WERI-Rb-1 (cell line): Measurements from ENCODE around the gene ATP6V1C2.

Experiments used
- DNase-seq: peaks from one replicate; pipeline ENCODE4 v3.0.0-alpha.2; 2020
- H3K27ac ChIP-seq: fragments of 250-450 bp; sonication (Bioruptor Pico); 2 replicates; pipeline ENCODE4 v1.5.1; 2020; ENCODE audit warnings: mild to moderate bottlenecking, moderate library complexity
- H3K27me3 ChIP-seq: fragments of 250-450 bp; sonication (Bioruptor Pico); 2 replicates; pipeline ENCODE4 v1.5.1; 2021; ENCODE audit warnings: mild to moderate bottlenecking, low read depth, moderate library complexity; ENCODE audit not compliant: insufficient read depth, severe bottlenecking
- H3K36me3 ChIP-seq: fragments of 250-450 bp; sonication (Bioruptor Pico); 2 replicates; pipeline ENCODE4 v1.5.1; 2020; ENCODE audit warnings: mild to moderate bottlenecking, moderate library complexity
- H3K4me3 ChIP-seq: 2 replicates; pipeline ENCODE4 v1.5.1; 2011; ENCODE audit warnings: low read depth, mild to moderate bottlenecking, control low read depth, low read length
- H3K9me3 ChIP-seq: fragments of 250-450 bp; sonication (Bioruptor Pico); 2 replicates; pipeline ENCODE4 v1.5.1; 2021; ENCODE audit warnings: mild to moderate bottlenecking, moderate library complexity; ENCODE audit not compliant: severe bottlenecking
- TF ChIP-seq, protein P1 (sequence below): IDR thresholded peaks from 2 replicates; pipeline ENCODE4 v1.5.1; 2011; ENCODE audit warnings: low read depth, mild to moderate bottlenecking, control low read depth, inconsistent platforms, low read length

Gene ATP6V1C2, protein sequence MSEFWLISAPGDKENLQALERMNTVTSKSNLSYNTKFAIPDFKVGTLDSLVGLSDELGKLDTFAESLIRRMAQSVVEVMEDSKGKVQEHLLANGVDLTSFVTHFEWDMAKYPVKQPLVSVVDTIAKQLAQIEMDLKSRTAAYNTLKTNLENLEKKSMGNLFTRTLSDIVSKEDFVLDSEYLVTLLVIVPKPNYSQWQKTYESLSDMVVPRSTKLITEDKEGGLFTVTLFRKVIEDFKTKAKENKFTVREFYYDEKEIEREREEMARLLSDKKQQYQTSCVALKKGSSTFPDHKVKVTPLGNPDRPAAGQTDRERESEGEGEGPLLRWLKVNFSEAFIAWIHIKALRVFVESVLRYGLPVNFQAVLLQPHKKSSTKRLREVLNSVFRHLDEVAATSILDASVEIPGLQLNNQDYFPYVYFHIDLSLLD

DNA sequence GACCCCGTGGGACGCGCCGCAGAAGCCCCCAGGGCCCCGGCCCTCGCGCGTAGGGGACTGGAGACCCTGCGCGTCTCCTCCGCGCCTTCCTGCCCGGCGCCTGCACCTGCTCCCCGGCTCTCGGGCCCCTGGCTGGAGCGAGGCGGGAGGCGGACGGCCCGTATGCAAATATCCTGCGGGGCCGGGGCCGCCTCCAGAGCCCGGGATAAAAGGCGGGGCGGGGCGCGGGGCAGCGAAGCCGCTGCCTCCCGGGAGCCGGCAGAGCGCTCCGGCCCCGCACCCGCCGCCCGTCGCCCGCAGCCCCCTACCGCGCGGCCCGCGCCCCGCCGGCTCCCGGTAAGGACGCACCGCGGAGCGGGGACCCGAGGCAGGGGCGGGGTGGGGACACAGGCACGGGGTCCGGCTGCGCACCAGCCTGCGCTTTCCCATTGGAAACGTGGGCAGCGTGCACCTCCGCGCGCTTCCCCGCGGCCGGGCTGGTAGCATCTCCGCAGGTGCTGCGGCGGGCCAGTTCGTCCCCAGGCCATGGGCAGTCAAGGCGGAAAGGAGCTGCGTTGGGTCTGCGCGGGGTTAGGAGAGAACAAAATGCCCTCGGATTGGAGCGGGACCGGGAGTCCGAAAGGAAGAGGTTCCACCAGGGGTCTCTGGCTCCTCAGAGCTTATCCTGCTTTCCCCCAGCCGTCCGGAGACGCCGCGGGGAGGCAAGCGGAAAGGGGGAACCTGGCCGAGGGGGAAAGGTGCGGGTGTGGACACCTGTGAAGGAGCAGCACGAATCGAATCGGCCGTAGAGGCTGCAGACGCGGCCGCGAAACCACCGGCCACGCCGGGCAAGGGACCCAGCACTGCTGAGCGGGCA is at the start of gene ATP6V1C2:
ATP6V1C2 (plus strand) TSS at position 235 of the 856 bp plus-strand sequence. CDS start 1,220 bp downstream, outside the sequence.
- peaks cover 25% of the 10 kb centered on the region for H3K27me3 ChIP-seq

DNA sequence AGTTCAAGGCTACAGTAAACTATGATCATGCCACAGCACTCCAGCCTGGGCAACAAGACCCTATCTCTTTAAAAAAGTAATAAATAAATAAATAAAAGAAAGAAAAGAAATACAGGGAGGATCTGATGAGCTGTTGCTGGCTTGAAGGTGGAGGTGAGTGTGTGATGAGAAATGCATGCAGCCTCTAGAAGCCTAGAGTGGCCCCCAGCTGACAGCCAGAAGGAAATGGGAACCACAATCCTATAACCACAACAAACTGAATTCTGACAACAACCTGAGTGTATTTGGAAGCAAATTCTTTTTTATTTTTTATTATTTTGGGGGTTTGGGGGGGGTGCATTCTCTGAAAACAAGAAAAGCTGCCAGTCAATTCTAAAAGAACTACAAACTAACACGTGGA is 46.3 kb upstream of the ATP6V1C2 start:
- Histone ChIP-seq H3K27ac (no peak overlapping the region), H3K36me3 (peaks cover 30% of the 10 kb centered on the region)

More for the DNA sequence above, at the start of gene ATP6V1C2:
- TF ChIP-seq, protein P1, sequence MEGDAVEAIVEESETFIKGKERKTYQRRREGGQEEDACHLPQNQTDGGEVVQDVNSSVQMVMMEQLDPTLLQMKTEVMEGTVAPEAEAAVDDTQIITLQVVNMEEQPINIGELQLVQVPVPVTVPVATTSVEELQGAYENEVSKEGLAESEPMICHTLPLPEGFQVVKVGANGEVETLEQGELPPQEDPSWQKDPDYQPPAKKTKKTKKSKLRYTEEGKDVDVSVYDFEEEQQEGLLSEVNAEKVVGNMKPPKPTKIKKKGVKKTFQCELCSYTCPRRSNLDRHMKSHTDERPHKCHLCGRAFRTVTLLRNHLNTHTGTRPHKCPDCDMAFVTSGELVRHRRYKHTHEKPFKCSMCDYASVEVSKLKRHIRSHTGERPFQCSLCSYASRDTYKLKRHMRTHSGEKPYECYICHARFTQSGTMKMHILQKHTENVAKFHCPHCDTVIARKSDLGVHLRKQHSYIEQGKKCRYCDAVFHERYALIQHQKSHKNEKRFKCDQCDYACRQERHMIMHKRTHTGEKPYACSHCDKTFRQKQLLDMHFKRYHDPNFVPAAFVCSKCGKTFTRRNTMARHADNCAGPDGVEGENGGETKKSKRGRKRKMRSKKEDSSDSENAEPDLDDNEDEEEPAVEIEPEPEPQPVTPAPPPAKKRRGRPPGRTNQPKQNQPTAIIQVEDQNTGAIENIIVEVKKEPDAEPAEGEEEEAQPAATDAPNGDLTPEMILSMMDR: 0 out of 2 replicates have a peak, but pooled peaks have one; percentile 21
- peak; percentile 65 for DNase-seq
- Histone ChIP-seq H3K9me3 (no peaks in the 10 kb centered on the region), H3K4me3 (peak within 1 kb of the TSS; percentile 47), H3K36me3 (no peaks in the 10 kb centered on the region), H3K27ac (no peak within 1 kb of the TSS)

DNA sequence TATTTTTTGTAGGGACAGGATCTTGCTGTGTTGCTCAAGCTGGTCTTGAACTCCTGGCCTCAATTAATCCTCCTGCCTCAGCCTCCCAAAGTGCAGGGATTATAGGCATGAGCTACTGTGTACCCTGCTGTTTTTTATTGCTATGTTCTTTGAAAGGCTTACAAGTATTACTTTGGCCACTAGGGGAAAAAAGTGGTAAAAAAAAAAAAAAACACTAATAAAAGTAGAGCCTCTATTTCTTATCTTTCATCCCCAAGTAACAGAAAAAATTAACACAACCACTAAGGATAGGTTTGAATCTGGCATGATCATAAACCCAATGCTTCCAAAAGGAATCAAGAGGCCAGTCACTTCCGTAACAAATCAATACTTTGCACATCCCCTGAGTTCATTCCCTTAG is 43.2 kb upstream of the ATP6V1C2 start:
- Histone ChIP-seq H3K36me3 (peaks cover 40% of the 10 kb centered on the region), H3K27me3 (no peaks in the 10 kb centered on the region), H3K4me3 (no peak overlapping the region), H3K9me3 (no peaks in the 10 kb centered on the region), H3K27ac (no peak overlapping the region)
- TF ChIP-seq, protein P1: no peak
- no peak for DNase-seq

More for the DNA sequence above, 46.3 kb upstream of the ATP6V1C2 start:
- TF ChIP-seq, protein P1: no peak
- H3K27me3 ChIP-seq: no peaks in the 10 kb centered on the region
- no peak for DNase-seq
- H3K4me3 ChIP-seq: no peak overlapping the region
- H3K9me3 ChIP-seq: no peaks in the 10 kb centered on the region

DNA sequence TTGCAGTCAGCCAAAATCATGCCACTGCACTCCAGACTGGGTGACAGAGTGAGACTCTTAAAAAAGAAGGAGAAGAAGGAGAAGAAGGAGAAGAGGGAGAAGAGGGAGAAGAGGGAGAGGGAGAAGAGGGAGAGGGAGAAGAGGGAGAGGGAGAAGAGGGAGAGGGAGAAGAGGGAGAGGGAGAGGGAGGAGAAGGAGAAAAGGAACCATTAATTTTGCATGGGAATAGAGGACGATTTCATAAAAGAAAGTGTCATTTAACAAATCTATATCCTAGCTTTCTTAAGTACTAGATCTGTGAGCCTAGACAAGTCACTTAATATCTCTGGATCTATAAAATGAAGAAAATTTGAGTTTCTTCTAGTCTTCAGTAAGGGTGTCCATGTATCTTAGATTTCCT is 41.2 kb upstream of the ATP6V1C2 start:
- TF ChIP-seq, protein P1: no peak
- no peak for DNase-seq
- no peak overlapping the region for H3K27ac ChIP-seq
- no peak overlapping the region for H3K4me3 ChIP-seq
- H3K9me3 ChIP-seq: no peaks in the 10 kb centered on the region
- H3K36me3 ChIP-seq: peaks cover 60% of the 10 kb centered on the region
- no peaks in the 10 kb centered on the region for H3K27me3 ChIP-seq

DNA sequence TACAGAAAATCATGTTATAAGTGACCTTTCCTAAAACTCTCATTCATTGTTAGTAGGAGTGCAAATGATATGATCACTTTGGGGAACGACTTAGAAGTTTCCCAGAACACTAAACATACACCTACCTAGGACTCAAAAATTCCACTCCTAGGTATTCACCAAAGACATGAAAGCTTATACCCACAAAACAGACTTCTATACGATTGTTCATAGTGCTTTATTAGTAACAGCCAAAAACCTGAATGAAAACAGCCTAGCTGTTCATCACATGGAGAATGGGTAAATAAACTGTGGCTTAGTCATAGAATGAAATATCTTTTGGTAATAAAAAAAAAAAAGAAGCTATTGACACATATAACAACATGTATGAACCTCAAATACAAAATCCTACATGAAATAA is 40.5 kb upstream of the ATP6V1C2 start:
- H3K4me3 ChIP-seq: no peak overlapping the region
- H3K27ac ChIP-seq: no peak overlapping the region
- H3K36me3 ChIP-seq: peaks cover 54% of the 10 kb centered on the region
- no peaks in the 10 kb centered on the region for H3K9me3 ChIP-seq
- H3K27me3 ChIP-seq: no peaks in the 10 kb centered on the region
- TF ChIP-seq, protein P1: no peak
- no peak for DNase-seq
